GM21390 (cell line): ENCODE measurements around the gene ASAP2.

Experiments used
- ATAC-seq: cut with Tn5 transposase; IDR thresholded peaks from one replicate; pipeline ENCODE4 v1.9.1; 2021; ENCODE audit not compliant: unreplicated experiment

The ASAP2 gene

DNA sequence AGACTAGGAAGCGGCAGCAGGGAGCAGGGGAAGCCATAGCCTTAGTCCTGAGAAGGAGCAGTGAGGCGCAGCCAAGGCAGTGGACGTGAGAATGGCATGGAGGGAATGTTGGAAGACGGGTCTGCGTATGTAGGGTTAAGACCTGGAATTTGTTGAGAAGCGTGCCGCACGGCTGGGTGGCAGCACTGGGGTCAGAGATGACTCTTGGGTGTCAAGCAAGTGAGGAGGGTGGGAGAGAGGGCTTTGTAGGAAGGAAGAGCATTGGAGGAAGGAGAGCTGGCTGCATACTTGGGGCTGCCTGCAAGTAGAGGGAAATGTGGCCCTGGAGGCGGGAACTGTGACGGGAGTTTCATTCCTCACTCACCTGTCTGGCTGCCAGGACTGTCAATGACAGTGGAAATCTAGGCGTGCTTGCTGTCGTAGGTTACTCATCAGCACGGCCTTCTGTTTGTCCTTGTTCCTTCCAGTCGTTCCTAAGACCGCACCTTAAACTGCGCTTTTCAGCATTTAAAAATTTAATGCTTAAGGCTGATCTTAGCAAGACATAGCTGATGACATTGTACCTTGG, 108.8 kb downstream of the ASAP2 start:
- ATAC-seq = no peak

DNA sequence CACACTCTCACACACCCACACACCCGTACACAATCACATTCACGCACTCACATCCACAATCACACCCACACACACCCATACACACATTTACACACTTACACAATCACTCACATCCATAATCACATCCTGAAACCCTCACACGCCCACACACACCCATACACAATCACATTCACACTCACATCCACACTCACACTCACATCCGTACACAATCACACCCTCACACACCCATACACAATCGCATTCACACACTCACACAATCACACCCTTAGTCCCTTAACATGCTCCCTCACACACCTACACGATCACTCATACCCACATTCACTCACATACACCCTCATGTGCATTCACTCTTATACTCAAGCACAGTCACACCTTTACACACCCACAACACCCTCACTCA, 110.9 kb downstream of the ASAP2 start:
- ATAC-seq = no peak

DNA sequence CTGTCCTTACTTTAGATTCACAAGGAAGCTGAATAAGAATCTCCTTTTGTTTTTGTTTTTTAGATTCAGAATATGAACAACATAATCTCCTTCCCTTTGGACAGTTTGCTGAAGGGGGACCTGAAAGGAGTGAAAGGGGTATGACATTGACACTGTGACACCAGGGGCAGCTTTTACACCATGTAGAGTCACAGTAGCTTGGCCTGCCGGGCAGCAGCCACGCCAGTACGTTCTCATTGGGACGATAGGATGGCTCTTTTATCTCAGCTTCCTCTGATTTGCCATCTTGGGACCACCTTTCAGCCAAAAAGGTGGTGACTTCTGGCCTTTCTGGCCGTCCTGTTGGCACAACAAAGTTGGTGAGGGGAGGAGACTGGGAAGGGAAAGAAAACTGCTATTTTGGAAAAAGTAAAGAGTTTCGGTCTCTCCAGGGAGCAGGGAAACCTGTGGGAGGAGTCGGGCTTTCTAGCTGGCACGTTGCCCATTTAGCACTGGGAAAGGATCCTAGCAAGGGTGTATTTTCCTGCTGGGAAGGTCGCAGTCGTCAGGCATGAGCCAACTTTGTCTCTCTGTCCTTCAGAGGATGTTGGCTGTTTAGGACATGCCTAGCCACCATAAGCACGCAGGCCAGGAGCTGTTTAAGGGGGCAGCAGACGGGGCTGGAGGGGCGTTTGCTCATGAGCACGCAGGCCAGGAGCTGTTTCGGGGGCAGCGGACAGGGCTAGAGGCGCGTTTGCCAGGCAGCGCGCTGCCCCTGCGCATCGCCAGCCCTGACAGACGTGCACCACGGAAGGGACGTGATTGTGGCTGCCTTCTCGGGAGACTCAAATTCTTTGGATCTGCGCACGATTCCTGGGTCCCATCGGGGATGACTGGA, 112.1 kb downstream of the ASAP2 start:
- ATAC-seq = no peak

DNA sequence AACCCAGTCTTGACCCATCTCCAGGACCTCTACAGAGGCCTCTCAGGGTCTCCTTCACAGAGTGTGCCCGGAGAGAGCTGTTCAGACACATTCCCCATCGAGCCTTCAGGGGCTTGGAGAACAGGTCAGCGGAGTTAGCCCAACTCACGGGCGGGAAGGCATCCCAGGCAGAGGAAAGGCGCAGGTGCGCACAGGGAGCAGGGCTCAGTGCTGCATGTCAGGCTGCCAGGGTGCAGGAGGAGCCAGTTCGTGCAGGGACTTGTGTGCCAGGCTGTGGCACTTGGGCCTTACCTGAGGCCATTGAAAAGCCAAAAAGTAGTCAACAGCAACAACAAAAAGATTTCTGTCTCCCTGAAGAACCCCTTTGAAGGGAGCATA, 112.7 kb downstream of the ASAP2 start:
- ATAC-seq = no peak

DNA sequence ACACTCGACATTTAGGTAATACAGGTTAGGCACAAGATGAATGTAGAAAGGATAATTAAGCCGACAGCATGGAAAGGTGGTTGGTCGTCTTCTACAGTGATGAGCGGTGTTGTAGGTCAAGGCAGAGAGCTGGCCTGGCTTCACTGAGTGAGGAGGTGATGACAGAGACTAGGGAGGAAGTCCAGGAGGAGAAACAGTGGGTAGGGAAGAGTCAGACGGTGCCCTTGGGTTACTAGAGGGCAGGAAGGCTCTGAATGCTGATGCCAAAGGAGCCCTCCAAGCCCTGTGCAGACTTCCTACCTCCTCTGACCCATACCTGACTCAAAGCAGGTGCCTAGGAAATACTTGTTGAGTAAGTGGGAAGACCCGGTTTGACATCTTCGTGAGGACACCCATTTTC, 116.0 kb downstream of the ASAP2 start:
- no peak for ATAC-seq

DNA sequence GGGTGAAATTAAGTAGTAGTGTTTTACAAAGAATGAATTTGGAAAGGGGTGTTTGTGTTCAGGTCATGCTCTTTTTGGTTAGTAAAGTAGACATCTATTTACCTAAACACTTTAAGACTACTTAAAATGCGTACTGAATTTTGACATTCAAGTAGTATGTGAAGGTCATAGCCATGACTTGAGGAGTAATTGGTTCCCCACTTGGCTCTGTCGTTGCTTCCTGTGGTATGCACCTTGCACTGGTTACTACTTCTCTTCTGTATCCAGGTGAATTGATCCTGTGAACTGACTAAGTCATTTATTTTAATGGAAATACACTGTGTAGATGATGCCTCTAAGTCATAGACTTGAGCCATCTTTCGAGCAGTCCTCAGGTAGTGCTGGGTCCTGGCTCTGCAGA, 118.8 kb downstream of the ASAP2 start:
- no peak for ATAC-seq

DNA sequence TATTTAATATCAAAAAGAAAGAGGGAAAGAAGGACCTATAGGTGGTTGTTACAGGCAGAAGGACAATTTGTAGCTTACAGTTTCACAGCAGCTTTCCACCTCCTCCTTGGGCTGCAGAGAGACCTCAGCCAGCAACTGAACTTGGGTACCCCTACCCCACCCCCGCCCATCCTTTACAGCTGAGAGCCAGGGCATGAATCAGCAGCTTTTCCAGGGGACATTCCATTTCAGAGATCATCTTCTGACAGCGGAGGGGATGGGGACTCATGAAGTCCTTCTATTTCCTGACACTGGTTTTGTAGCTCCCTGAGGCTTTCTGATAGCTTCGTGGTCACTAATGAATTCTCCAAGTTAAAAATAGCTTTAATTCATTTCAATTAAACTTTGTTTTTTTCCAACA, 120.4 kb downstream of the ASAP2 start:
- ATAC-seq = no peak

DNA sequence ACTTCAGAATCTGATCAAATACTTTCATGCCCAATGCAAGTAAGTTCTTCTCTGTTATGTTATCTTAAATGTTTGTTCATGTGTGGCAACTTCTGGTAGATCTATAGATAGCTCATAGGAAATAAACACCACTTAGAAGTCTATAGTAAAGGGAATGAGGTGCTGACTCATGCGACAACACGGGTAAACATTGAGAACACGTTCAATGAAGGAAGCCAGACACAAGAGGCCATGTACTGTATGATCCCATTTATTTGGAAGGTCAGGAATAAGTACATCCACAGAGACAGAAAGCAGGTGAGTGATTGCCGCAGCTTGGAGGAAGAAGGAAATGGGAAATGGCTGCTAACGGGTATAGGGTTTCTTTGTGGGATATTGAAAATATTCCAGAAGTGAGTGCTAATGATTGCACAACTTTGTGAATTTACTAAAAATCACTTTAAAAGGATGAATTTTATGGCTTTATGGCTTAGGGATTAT, 121.3 kb downstream of the ASAP2 start:
- ATAC-seq = no peak

DNA sequence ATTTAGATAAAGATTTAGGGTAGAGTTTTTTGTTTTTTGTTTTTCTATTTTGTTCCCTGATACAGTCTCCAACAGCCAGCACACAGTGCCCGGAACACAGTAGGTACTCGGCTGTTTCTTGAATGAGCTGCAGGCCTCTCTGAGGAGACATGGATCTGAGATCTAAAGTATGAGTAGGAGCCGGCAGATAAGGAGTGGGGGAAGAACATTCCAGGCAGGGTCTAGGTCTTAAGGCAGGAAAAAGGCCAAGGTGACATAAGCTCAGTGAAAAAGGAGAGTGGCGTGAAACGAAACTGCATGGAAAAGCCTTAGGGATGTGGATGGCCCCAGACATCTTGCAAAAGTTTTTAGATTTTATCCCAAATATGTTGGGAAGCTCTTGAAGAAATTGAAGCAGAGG, 122.3 kb downstream of the ASAP2 start:
- no peak for ATAC-seq

DNA sequence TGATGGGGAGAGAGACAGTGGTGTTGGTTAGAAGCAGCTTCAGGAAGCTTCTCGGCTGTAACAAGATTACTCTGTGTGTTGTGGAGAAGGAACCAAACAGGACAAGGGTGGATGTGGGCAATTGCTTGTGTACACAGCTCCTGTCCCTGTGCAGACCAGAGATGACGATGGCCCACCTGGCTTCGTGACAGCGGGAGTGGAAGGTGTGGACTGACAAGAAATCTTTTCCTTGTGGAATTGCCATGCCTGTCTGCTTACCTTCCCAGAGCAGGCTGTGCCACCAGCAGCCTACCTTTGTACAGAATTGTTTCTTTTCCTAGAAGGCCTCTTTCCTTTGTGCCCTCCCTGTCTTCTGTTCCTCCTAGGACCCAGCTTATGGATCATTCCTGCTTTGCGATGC, 122.9 kb downstream of the ASAP2 start:
- ATAC-seq = no peak

DNA sequence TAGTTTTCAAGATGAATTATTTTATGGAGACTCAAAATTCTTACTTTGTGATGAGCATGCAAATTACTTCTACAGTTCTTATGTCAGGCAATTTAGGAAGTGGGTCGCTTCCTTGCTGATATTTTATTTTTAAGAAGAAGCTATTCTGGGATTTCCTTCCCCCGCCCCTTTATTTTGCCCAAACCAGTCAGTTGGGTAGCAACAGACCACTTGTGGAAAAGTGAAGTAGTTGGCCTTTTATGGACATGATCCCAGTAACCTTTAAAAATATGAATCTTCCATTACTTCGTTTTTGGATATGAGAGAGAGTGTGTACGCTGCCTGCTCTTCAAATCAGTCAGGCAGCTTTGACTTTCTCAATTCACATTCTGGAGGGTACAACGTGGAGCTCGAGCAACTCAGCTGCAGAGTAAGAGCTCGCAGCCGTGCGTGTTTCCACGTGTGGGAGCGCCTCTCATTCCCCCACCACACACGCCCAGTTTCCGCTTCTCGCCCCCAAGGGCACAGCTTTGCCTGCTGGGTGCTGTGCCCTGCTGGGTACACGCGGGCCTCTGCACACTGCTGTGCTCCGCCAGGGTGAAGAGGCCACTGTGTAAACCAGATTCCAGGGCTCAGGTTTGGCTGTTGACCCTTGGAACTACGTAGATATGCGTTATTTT, 124.1 kb downstream of the ASAP2 start:
- no peak for ATAC-seq

DNA sequence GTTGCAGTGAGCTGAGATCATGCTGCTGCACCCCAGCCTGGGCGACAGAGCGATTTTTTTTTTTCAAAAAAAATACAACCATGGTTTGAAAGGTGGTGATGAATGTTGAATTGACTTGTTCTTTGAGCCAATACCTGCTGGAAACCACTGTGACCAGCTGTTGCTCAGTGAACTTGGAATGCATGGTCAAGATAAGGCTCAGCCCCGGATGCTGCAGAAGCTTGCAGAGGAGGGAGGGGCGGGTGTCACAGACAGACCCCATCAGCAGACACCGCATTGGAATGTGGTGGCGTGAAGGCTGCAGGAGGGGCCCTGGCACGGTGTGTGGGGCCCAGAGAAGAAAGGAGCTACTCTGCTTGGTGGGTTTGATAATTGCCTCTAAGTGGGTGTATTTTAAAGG, 125.1 kb downstream of the ASAP2 start:
- ATAC-seq = no peak

DNA sequence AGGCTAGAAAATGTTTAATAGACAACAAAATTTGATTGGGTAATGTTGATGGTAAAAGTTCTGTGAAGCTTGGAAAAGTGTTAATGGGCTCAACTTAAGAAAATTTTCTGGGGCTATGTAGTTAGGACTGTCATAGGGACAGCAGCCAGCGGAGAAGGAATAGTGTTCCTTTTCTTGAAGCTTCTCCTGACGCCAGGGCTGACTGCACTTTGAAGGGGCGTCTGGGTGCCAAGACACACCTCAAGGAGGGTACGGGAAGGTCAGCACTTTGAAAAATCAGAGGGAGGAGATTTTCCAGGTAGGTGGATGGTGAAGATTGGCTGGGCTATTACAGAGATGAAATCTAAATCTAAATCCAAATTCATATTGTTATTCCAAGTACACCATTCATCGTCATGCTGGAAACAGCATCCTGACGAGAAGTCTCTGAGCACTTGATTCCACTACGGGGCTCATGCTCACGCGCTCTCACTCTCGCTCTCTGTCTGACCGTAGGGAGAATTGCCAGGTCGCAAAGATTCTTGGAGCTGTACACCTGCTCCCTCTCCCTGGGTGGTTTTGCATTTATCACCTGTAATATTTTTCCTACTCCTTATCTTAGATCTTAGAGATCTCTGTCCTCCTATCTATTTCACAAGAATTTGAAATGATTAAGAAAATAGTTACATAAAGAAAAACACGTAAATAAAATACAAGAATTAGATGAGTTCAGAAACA, 125.7 kb downstream of the ASAP2 start:
- no peak for ATAC-seq

DNA sequence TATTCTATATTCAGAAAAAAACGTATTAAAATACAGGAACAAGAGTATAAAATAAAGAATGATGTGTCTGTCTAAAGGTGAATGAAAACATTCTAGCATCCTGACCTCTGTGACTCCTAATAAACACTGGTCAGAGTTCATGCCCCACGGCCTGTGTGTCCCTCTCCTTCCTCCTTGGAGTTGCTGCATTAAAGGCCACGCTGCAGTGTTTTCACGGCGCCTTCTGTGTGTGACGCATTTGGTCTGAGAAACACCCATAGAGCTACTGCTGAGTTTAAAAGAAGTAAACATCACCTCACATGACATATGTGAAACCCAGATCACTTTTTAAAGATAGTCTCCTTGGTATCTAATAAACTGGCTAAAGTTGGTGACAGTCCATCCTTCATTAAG, 126.2 kb downstream of the ASAP2 start:
- ATAC-seq = no peak

DNA sequence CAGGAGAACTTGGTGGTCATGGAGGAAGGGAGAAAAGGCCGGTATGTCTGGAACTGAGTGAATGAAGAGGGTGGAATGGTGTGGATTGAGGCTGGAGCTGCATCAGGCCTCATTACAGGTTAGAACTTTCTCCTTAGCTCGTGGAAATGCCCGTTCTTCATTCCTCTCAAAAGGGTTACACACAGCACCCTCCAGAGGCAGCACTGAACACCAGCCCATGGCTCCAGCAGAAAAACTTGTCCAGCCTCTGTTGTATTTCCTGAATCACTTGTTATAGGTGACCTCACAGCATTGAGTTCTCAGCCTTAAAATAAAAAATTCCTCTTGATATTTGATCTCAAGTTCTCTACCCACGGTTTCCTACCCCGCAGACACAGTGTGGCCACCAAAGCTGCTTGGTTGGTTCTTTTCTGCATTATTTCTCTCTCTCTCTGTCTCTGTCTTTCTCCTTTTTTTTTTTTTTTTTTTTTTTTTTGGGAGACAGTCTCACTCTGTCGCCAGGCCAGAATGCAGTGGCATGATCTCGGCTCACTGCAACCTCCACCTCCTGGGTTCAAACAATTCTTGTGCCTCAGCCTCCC, 127.1 kb downstream of the ASAP2 start:
- no peak for ATAC-seq

DNA sequence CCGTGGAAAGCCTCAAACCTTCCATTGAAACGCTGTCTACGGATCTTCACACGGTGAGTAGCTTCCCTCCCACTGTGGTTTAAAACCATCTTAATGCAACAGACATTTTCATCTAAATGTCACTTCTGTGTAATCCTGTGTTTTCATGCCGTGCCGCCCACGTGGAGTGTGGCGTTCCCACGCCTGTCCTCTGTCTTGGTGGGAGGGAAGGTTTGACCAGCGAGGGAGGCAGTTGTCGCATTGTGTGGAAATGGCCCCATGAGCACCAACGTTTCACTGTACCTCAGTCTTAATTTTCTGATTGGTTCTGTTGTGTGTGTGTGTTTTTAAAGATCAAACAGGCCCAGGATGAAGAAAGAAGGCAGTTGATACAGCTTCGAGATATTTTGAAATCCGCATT, 128.1 kb downstream of the ASAP2 start:
- no peak for ATAC-seq

DNA sequence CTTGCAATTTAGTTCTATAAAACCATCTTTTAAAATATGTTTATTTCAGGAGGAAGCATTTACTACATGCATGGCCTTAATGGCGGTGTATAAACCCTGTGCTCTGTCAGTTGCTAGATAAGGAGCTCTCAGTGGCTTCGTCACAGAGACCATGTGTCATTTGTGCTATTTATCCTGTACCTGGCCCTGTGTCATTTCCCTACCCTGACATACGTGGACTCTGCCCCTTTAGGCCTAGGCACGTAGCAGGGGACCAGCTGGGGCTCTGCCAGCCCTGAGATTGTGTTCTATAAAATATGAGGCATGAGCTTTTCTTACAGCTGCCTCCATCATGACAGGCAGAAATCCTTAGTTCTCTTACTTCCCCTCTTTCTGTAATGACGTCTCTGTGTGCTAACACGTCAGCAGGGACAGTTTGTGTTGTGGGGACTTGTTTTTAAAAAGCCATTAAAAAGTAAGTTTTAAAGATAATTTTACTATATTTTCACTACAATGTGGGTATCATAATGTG, 128.8 kb downstream of the ASAP2 start:
- no peak for ATAC-seq

DNA sequence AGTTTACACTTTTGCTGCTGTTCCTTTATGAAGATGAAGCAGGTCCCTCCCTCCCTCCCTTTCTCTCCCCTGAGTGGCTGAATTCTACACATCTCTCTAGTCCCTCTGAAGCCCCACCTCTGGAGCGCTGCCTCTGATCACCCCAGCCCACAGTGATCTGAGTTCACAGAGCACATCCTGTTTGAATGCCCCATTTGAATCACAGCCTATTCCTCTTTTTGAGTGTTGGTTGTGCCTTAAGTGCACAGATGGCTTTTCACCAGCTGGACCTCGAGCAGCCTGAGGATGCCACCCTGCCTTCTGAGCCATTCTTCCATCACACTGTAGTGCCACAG, 129.6 kb downstream of the ASAP2 start:
- no peak for ATAC-seq

DNA sequence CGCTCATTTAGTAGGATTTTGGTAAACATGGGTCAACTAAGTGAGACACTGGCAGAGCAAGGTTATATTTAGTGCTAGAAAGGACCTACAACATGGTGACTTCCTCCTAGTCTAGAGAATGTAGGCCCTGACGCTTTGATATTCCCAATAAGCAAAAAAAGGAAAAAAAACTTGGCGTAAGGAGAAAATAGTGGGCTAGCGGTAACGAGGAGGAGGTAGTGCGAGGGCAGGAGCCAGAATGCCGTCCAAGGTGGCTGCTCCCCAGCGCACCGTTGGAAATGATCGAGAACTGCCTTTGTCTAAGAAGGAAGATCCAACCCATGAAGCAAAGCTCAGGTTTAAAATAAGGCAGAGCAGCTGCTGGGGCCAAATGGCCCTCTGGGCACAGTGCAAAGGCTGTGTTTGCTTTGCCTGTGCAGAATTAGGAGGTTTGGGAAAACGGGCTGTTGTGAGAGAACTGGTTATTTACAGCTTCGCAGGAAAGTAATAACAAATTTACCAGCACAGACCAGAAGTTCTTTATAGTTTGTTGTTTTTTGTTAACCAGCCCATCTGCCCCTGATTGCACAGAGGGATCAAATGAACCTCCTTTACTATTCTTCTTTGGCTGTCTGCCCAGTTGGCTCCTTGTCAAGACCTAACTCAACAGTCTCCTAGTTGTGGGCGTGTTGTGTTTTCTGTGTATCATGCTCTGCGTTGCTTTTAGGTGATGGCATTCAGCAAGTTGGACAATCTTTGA, 130.1 kb downstream of the ASAP2 start:
- ATAC-seq = no peak

DNA sequence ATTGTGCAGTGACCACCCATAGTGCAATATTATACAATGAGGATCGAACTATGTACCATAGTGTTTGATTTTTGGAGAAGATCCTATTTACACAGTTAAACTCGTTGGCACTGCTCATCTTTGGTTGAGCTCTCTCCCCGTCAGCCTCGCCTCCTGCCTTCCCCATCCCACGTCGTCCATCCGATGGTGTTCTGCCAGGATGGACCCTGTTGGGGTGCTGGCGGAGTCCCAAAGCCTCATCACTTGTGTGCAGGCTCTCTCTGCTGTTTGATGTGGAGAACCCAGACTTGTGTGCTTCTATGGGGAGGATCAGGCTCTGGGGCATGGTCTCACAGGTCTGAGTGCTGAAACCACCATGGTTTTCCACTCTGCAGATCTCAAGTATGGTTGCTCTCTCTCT, 131.3 kb downstream of the ASAP2 start:
- no peak for ATAC-seq
